Pulmonary artery endothelial cell (primary cell): ENCODE measurements around the gene CEP290. TPM values are rescaled to one million over a fixed set of nuclear protein-coding genes. Genes with fewer than 3 reads are reported as not detected.
"Not testable (repeated sequence)": the region's sequence is repeated elsewhere in the genome, so short reads cannot be mapped to it uniquely, and the experiment has no call there.

Experiments
- DNase-seq: peaks from one replicate; pipeline ENCODE4 v3.0.0-alpha.2; 2011; ENCODE audit warnings: low read depth, low spot score
- total RNA-seq: library from RNA; depleted of rRNA; stranded (reverse); fragments of >200 nt; gene quantifications from 2 replicates; pipeline ENCODE4 v1.2.3, GENCODE V29; 2014

CEP290 gene
- total RNA-seq, 1 donor from 2014 or later = 9.4 TPM

DNA sequence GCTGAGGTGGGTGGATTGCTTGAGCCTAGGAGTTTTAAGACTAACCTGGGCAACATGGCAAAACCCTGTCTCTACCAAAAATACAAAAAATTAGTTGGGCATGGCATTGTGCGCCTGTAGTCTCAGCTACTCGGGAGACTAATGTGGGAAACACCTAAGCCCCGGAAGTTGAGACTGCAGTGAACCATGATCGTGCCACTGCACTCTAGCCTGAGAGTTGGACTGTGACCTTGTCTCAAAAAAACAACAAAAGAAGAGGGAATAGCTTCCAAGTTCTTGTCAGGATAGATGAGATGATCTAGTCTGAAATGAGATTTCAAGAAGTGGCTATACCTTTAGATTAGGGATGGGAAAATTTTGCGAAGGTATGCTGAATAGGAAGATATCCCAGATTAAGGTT, 97.9 kb downstream of the CEP290 start:
- DNase-seq = no peak

DNA sequence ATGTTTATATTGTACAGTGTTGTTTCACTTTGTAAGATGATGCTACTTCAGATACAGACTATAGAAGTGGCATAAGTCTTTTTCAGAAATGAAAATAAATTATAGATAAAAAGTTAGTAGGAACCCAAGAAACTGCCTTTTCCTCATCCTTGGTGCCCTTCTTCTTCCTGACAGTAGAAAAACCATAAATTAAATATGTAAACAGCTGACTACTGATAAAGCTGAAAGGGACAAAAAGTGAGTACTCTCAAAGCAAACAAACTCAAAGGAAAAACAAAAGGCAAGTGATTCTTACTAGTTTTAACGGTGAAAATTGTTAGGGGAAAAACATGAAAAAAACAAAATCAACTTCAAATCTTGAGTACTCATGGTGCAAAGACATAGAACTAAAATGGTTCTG, 104.1 kb downstream of the CEP290 start:
- no peak for DNase-seq

GRCh38 chr12:88036353-88036965, 105.4 kb downstream of the CEP290 start:
- DNase-seq = no peak

- no peak for DNase-seq
These were observed 106.0 kb downstream of the CEP290 start for GRCh38 chr12:88035907-88036289.

GRCh38 chr12:88035271-88035906, 106.5 kb downstream of the CEP290 start:
- peak; percentile 55 for DNase-seq

GRCh38 chr12:88031161-88031560, 110.7 kb downstream of the CEP290 start:
- DNase-seq = not testable (repeated sequence)

GRCh38 chr12:88029093-88029665, 112.7 kb downstream of the CEP290 start, which contains the start of gene C12orf50:
Gene C12orf50 (minus strand): TSS chr12:88029401. CDS start chr12:88026962, 2,439 bp downstream.
- DNase-seq = no peak

DNA sequence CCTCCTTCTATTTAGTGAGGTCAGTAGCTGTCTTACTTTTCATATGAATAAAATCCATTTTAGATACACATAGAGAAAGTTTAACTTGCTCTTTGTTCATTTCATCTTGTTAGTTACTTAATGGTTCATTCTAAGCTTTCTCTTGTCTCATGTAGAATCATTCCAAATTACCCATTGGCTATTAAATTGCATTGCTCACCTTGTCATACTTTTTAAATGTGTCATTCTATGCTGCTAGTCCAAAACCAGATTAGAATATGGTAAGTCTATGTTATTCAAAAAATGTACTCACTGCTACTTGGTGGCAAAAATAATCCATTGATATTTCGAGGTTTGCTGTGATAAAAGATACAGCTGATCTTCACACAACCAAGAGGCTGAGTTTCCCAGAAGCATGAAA, 115.7 kb downstream of the CEP290 start:
- DNase-seq = no peak

- DNase-seq = no peak
These were observed 123.9 kb downstream of the CEP290 start for GRCh38 chr12:88017964-88018363.

DNA sequence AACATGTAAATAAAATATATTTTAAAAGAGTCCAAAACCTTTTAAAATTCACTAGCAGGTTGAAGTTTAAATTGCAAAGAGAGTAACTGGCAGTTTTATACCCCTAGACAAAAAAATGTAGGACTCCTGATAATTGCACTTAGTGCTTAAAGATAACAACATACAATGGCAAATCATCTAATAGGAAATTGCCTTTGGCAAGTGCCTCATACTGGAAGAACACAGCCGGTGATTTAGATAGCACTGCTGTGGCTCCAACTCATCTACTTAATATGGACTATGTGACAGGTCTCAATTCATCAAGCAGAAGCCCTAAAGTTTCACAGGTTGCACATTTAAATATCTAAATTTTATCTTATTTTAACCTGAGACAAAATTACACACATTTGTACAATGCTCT, 126.1 kb downstream of the CEP290 start:
- no peak for DNase-seq

- no peak for DNase-seq
These were observed 130.1 kb downstream of the CEP290 start for GRCh38 chr12:88011755-88012154.

DNA sequence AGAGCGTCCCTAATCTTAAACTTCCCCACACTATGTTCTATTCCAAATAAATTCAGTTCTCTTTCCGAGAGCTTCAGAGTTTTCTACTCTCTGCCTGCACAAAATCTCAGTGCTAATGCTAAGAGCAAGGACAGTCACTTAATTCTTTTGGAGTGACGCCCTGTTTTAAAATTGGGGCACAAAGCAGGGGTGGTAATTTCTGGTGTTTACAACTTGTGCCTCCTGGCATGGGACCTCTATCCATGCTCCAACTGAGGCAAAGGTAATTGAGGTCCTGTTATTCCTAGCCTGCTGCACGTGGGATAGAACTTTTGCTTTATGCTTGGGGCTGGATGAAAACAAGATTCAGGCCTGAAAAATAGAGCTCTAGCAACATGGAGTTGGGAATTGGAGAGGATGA, 135.5 kb downstream of the CEP290 start:
- no peak for DNase-seq

DNA sequence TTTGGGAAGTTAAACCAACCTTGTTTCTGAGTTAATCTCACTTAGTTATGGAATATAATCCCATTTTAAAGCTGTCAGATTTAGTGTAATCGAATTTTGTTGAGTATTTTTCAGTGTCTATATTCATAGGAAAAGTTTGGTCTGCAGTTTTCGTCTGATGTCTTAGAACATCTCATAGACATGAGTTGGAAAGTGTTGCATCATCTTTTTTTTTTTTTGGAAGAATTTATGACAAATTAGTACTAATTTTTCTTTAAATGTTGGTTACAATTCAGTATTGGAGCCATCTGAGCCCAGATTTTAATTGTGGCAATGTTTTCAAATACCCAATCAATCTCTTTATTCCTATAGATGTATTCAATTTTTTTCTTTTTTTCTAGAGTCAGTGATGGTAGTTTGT, 140.6 kb downstream of the CEP290 start:
- no peak for DNase-seq

Other genes starting within 250 kb of the CEP290 start
- 0.07 TPM in 1 of 2 replicates, not detected in the other for gene C12orf50, start 112.7 kb downstream of the CEP290 start, total RNA-seq
- gene TMTC3, start 219 bp upstream of the CEP290 start, total RNA-seq = 41.5 and 72.4 TPM in 2 replicates